GM19035 (cell line): ENCODE results near the gene TH.
"Not testable (repeated sequence)": the region's sequence is repeated elsewhere in the genome, so short reads cannot be mapped to it uniquely, and the experiment has no call there.

Experiments used
- ATAC-seq: cut with Tn5 transposase; IDR thresholded peaks from one replicate; pipeline ENCODE4 v1.9.1; 2021; ENCODE audit not compliant: unreplicated experiment

TH gene

GRCh38 chr11:2132246-2132645 is 39.4 kb downstream of the TH start:
- ATAC-seq: no peak

GRCh38 chr11:2131371-2132236 is 40.0 kb downstream of the TH start:
- ATAC-seq: no peak

GRCh38 chr11:2130881-2131352 is 40.7 kb downstream of the TH start:
- no peak for ATAC-seq

- no peak for ATAC-seq
Measured at GRCh38 chr11:2129699-2130366, 41.8 kb downstream of the TH start.

GRCh38 chr11:2129308-2129698 is 42.3 kb downstream of the TH start:
- no peak for ATAC-seq

- no peak for ATAC-seq
Measured at GRCh38 chr11:2128511-2129307, 42.9 kb downstream of the TH start.

- ATAC-seq: no peak
Measured at GRCh38 chr11:2128130-2128510, 43.5 kb downstream of the TH start.

GRCh38 chr11:2127482-2128129 is 44.0 kb downstream of the TH start:
- ATAC-seq: no peak

- ATAC-seq: no peak
Measured at GRCh38 chr11:2126520-2127085, 45.0 kb downstream of the TH start.

- not testable (repeated sequence) for ATAC-seq
Measured at GRCh38 chr11:2124736-2125484, 46.7 kb downstream of the TH start.

- no peak for ATAC-seq
Measured at GRCh38 chr11:2123628-2123960, 48.0 kb downstream of the TH start.

GRCh38 chr11:2122907-2123627 is 48.5 kb downstream of the TH start:
- no peak for ATAC-seq

GRCh38 chr11:2122222-2122906 is 49.3 kb downstream of the TH start:
- no peak for ATAC-seq

GRCh38 chr11:2121227-2122130 is 50.1 kb downstream of the TH start:
- no peak for ATAC-seq

- no peak for ATAC-seq
Measured at GRCh38 chr11:2120359-2121100, 51.1 kb downstream of the TH start.

GRCh38 chr11:2118677-2119076 is 52.9 kb downstream of the TH start:
- ATAC-seq: no peak

GRCh38 chr11:2116680-2117079 is 54.9 kb downstream of the TH start:
- no peak for ATAC-seq
